Stimulated activated CD8-positive, alpha-beta memory T cell treated with anti-CD3 and anti-CD28 coated beads, Interleukin-4, amount 100 ng/mL, for 24 hours (primary cell): Measurements from ENCODE around the gene ADAMTSL4.
"Not testable (repeated sequence)": the region's sequence is repeated elsewhere in the genome, so short reads cannot be mapped to it uniquely, and the experiment has no call there.

Experiments
- DNase-seq: peaks from one replicate; pipeline ENCODE4 v3.0.0-alpha.2; 2020; ENCODE audit warnings: low read depth

Gene ADAMTSL4

DNA sequence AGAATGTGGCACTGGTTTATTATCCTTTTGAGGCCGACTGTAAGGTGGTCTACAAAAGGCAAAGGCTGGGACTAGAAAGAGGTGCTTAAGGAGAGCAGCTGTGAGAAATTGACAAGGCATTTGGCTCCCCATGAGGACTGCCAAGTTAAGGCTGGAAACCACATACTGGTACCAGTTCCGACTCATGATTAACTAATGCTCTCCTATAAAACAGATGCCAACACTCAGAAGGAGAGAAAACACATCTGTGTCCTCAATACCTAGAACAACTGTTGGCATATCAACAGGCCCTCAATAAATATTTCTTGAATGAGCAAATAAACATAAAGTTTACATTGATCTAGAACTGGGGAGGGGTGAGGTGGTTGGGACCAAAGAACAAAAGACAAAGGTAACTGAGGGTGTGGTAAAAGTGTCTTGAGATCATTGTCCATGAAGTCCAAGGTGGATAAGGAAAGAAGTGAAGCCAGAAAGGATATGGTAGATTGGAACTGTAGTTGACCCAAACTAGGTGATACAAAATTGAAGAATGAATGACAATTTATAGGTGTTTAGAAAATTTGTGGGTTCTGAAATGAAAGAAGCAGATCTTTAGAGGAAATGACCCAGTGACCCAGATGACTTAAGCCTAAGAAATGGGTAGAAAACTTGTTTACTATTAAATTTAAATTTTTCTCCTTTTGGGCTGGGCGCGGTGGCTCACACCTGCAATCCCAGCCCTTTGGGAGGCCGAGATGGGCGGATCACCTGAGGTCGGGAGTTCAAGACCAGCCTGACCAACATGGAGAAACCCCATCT lies 47.1 kb downstream of the ADAMTSL4 start:
- DNase-seq: no peak

DNA sequence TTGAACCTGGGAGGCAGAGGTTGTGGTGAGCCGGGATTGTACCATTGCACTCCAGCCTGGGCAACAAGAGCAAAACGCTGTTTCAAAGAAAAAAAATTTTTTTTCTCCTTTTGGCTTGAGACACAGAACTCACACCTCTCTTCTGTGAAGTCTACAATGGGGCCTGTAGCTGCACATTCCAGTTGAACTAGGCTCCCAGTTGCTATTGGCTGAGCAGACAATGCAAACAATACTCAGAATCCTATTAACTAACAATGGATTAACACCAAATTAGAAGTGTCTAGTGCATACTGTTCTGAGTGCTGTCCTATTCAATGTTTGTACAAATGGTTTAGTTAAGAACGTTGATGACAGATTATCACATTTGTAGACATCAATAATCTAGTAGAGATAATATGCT lies 47.8 kb downstream of the ADAMTSL4 start:
- DNase-seq: no peak

DNA sequence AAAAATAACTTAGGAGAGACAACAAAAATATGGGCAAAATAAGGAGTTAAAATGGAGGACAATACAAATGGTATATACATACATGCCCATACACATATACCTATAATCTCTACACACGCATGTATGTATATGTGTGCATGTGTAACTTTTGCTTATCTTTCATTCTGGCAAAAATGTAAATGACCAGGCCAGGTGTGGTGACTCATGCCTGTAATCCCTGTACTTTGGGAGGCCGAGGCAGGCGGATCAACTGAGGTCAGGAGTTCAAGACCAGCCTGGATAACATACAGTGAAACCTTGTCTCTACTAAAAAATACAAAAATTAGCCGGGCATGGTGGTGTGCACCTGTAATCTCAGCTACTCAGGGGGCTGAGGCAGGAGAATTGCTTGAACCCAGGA lies 49.1 kb downstream of the ADAMTSL4 start:
- DNase-seq: not testable (repeated sequence)

- no peak for DNase-seq
These were observed 52.3 kb downstream of the ADAMTSL4 start for GRCh38 chr1:150601540-150601939.

DNA sequence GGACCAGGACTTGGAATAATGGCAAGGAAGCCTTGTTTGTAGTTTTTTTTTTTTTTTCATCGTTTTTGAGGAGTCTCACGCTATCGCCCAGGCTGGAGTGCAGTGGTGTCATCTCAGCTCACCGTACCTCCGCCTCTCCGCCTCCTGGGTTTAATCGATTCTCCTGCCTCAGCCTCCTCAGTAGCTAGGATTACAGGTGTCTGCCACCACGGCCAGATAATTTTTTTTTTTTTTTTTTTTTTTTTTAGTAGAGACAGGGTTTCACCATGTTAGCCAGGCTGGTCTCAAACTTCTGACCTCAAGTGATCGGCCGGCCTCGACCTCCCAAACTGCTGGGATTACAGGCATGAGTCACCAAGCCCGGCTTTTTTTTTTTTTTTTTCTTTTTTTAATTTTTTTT lies 53.2 kb downstream of the ADAMTSL4 start:
- DNase-seq: not testable (repeated sequence)

DNA sequence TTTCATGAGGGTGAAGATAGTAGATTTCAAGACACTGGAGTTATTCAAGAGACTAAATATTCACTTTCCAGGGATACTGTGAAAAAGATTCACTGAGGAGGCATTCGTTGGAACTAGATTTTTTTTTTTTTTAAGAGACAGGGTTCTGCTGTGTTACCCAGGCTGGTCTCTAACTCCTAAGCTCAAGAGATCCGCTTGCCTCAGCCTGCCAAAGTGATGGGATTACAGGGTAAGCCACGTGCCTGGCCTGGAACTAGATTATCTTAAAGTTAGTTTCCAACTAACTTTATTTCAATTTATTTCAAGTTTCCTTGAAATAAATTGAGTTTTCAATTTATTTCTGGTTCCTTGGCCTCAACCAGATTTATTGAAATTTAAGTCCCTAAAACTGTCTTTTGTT lies 54.5 kb downstream of the ADAMTSL4 start:
- no peak for DNase-seq

DNA sequence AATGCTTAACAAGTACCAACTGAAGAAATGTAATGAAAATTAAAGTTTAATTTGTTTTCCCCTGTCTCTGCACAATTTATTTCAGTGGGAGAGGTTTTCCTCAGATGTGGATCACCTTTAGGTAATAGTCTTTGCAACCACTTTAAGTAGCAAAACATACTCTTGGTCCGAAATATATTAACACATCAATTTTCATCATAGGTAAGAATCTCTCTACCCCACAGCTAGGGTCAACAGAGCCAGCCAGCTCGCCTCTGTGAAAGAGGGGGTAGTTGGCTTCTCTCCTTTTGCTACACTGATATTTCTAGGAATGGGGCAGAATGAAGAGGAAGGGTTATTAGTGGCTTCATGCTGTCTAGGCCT lies 55.0 kb downstream of the ADAMTSL4 start:
- no peak for DNase-seq

DNA sequence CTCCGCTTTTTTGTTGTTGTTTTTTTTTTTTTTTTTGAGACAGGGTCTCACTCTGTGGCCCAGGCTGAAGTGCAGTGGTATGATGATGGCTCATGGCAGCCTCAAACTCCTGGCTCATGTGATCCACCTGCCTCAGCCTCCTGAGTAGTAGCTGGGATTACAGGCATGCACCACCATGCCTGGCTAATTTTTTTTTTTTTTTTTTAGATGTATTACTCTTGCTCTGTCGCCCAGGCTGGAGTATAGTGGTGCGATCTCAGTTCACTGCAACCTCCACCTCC lies 56.2 kb downstream of the ADAMTSL4 start:
- DNase-seq: not testable (repeated sequence)

DNA sequence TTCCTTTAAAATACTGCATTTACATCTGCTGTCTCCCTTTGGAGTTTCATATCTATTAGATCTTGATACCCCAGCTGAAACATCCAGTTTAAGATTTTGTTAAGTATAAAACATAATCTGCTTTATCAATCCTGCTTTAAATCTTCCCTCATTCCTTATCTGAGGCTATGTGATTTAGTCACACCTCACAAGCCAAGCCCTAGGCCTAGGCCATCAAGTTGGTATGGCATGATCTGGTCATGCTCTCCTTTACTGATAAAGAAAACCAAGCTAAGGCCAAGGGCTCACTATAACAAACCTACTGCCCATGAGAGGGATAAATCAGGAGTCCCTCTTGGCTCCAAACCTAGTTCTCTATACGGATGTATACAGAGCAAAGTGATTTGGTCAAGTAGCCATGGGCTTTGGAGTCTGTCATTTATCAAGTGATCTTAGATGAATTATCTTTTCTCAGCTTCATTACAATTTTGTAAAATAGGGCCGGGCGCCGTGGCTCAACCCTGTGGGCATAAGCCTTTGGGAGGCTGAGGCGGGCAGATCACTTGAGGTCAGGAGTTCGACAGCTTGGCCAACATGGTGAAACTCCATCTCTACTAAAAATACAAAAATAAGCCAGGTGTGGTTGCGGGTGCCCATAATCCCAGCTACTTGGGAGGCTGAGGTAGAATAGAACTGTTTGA lies 57.4 kb downstream of the ADAMTSL4 start:
- no peak for DNase-seq

DNA sequence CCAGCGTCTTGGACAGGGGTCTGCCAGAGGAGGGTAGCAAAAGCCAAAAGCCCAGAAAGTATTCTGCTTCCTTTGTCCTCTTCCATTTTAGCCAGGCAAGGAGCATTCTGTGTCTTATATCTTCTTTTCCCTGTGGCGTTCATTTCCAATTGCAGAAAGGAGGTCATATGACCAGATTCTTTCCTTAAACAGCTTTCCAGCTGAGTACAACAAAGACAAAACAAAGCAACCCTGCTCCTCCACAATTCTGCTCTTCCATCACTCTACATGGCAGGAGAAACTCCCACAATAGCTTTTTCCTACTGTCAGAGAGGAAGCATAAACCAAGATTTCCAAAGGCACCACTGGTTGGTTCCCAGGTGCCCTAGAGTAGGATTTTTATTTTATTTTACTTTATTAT lies 60.5 kb downstream of the ADAMTSL4 start:
- no peak for DNase-seq
